ENCODE results near the gene CDC40.
"Not testable (repeated sequence)": the region's sequence is repeated elsewhere in the genome, so short reads cannot be mapped to it uniquely, and the experiment has no call there.

CDC40 gene

GRCh38 chr6:110271732-110272022 lies 91.5 kb downstream of the CDC40 start:
- no peak for DNase-seq

DNA sequence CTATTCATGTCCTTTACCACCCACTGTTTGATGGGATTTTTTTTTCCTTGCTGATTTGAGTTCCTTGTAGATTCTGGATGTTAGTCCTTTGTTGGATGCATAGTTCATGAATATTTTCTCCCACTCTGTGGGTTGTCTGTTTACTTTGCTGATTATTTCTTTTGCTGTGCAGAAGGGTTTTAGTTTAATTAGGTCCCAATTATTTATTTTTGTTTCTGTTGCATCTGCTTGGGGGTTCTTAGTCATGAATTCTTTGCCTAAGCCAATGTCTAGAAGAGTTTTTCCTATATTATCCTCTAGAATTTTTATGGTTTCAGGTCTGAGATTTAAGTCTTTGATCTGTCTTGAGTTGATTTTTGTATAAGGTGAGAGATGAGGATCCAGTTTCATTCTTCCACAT lies 92.6 kb downstream of the CDC40 start:
- not testable (repeated sequence) for DNase-seq

- DNase-seq: no peak
Measured at GRCh38 chr6:110277100-110277665, 97.0 kb downstream of the CDC40 start.
